ENCODE data around the gene ENGASE.

The ENGASE gene

DNA sequence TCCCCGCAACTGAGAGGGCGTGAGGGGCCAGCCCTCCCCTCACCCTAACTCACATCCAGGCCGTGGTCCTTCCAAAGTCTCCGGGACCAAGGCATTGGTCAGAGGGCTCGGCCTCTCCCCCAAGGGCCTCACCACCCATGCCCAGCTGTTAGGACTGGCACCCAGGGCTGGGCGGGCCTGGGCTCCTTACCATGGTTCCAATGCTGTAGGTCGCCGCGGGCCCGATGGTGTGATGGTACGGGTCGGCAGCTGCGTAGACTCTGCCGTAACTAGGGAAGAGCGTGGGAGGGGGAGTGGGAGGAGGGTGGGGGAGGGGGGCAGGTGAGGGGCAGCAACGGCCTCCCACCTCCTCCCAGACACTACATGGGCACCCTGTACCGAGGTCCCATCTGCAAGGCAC, 19.6 kb downstream of the ENGASE start:
- Histone ChIP-seq H3K14ac (ENCODE audit: low read length) (no peak overlapping the region), H2BK5ac (ENCODE audit: low read depth, low read length, poor library complexity) (no peak overlapping the region), H3K18ac (ENCODE audit: low read length) (no peak overlapping the region), H4K8ac (ENCODE audit: low read depth, low read length) (no peak overlapping the region), H3K27ac (ENCODE audit: low read depth, low read length) (no peak overlapping the region), H3K9ac (ENCODE audit: low read length) (no peak overlapping the region), H3K4me1 (ENCODE audit: control insufficient read depth in 1 of 2, insufficient read depth in 2 of 2, low read length in 2 of 2) (no peaks in the 10 kb centered on the region), H3K36me3 (ENCODE audit: control insufficient read depth in 1 of 2, insufficient read depth in 2 of 2, low read length in 2 of 2) (no peaks in the 10 kb centered on the region), H4K12ac (ENCODE audit: low read depth, low read length) (no peak overlapping the region), H3K4ac (ENCODE audit: low read depth, low read length) (no peak overlapping the region), H2BK12ac (ENCODE audit: low read length) (no peak overlapping the region), H4K91ac (ENCODE audit: low read depth, low read length) (no peak overlapping the region), H2AFZ (ENCODE audit: insufficient read depth, low read length, poor library complexity) (no peak overlapping the region), H3K23ac (ENCODE audit: low read length) (no peak overlapping the region), H3K79me2 (ENCODE audit: control insufficient read depth, insufficient read depth, low read length, poor library complexity) (no peaks in the 10 kb centered on the region), H3K27me3 (ENCODE audit: insufficient read depth, low read length) (peaks cover 3% of the 10 kb centered on the region), H3K9me3 (ENCODE audit: insufficient read depth, low read depth, low read length) (no peaks in the 10 kb centered on the region), H2AK5ac (ENCODE audit: low read length) (no peak overlapping the region), H3K79me1 (ENCODE audit: low read length) (no peaks in the 10 kb centered on the region), H3K4me3 (ENCODE audit: low read depth, low read length) (no peak overlapping the region), H3K4me2 (ENCODE audit: low read length) (no peak overlapping the region), H2BK120ac (ENCODE audit: insufficient read depth, low read length, poor library complexity) (no peak overlapping the region)
- no CpG with 5 or more reads among the region's 17 CpGs for WGBS (ENCODE audit: extremely low coverage, insufficient coverage, insufficient read length)
- DNase-seq, result no peak

DNA sequence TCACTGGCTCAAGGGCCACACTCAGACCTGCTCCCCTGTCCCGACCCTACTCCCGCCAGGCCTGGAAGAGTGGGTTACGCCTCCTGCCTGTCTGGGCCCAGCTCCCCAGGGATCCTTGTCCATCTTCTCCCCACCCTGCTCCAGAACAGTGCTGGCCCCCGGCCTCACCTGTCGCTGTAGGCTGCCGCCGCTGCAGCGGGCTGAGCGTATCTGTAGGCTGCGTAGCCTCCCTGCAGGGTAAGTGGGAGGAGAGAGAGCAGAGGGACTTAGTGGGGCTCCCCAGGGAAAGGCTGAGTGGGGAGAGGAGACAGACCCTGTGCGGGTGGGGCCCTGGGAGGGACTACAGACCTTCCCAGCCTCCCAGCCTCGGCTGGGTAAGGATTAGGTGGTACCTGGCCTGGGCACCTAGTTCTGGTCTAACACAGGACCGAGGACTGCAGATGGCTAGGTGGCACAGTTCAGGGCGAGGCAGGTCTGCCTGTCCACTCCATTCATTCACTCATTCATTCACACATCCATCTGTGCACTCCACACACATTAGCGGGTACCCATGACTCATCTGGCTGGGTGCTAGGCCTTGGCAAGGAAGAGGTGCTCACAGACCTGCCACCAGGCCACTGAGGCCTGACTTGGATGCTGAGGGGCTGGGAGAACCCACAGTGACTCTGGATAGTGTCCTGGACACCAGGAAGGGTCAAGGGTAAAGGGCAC, 20.9 kb downstream of the ENGASE start:
- H3K18ac ChIP-seq (ENCODE audit: low read length), result no peak overlapping the region
- no peak overlapping the region for H3K14ac ChIP-seq (ENCODE audit: low read length)
- no peak overlapping the region for H2BK12ac ChIP-seq (ENCODE audit: low read length)
- no peak for DNase-seq
- no peaks in the 10 kb centered on the region for H3K4me1 ChIP-seq (ENCODE audit: control insufficient read depth in 1 of 2, insufficient read depth in 2 of 2, low read length in 2 of 2)
- H2AFZ ChIP-seq (ENCODE audit: insufficient read depth, low read length, poor library complexity), result no peak overlapping the region
- no peaks in the 10 kb centered on the region for H3K79me1 ChIP-seq (ENCODE audit: low read length)
- no peak overlapping the region for H4K12ac ChIP-seq (ENCODE audit: low read depth, low read length)
- H3K27ac ChIP-seq (ENCODE audit: low read depth, low read length), result no peak overlapping the region
- no peaks in the 10 kb centered on the region for H3K36me3 ChIP-seq (ENCODE audit: control insufficient read depth in 1 of 2, insufficient read depth in 2 of 2, low read length in 2 of 2)
- no peak overlapping the region for H2BK120ac ChIP-seq (ENCODE audit: insufficient read depth, low read length, poor library complexity)
- no peak overlapping the region for H3K23ac ChIP-seq (ENCODE audit: low read length)
- no peaks in the 10 kb centered on the region for H3K79me2 ChIP-seq (ENCODE audit: control insufficient read depth, insufficient read depth, low read length, poor library complexity)
- no peak overlapping the region for H2BK5ac ChIP-seq (ENCODE audit: low read depth, low read length, poor library complexity)
- H2AK5ac ChIP-seq (ENCODE audit: low read length), result no peak overlapping the region
- H3K9ac ChIP-seq (ENCODE audit: low read length), result no peak overlapping the region
- H3K4me2 ChIP-seq (ENCODE audit: low read length), result no peak overlapping the region
- no peaks in the 10 kb centered on the region for H3K9me3 ChIP-seq (ENCODE audit: insufficient read depth, low read depth, low read length)
- H3K4ac ChIP-seq (ENCODE audit: low read depth, low read length), result no peak overlapping the region
- no peak overlapping the region for H3K4me3 ChIP-seq (ENCODE audit: low read depth, low read length)
- no peak overlapping the region for H4K8ac ChIP-seq (ENCODE audit: low read depth, low read length)
- no CpG with 5 or more reads among the region's 15 CpGs for WGBS (ENCODE audit: extremely low coverage, insufficient coverage, insufficient read length)
- H4K91ac ChIP-seq (ENCODE audit: low read depth, low read length), result no peak overlapping the region
- peaks cover 3% of the 10 kb centered on the region for H3K27me3 ChIP-seq (ENCODE audit: insufficient read depth, low read length)

- no peak overlapping the region for H4K12ac ChIP-seq (ENCODE audit: low read depth, low read length)
- no peaks in the 10 kb centered on the region for H3K79me2 ChIP-seq (ENCODE audit: control insufficient read depth, insufficient read depth, low read length, poor library complexity)
- H3K79me1 ChIP-seq (ENCODE audit: low read length), result no peaks in the 10 kb centered on the region
- no peak overlapping the region for H4K8ac ChIP-seq (ENCODE audit: low read depth, low read length)
- no peak overlapping the region for H2BK12ac ChIP-seq (ENCODE audit: low read length)
- no peak overlapping the region for H2BK5ac ChIP-seq (ENCODE audit: low read depth, low read length, poor library complexity)
- H3K36me3 ChIP-seq (ENCODE audit: control insufficient read depth in 1 of 2, insufficient read depth in 2 of 2, low read length in 2 of 2), result no peaks in the 10 kb centered on the region
- H3K4me2 ChIP-seq (ENCODE audit: low read length), result no peak overlapping the region
- DNase-seq, result no peak
- H2AFZ ChIP-seq (ENCODE audit: insufficient read depth, low read length, poor library complexity), result no peak overlapping the region
- H3K4me3 ChIP-seq (ENCODE audit: low read depth, low read length), result no peak overlapping the region
- no peak overlapping the region for H2AK5ac ChIP-seq (ENCODE audit: low read length)
- no peak overlapping the region for H3K14ac ChIP-seq (ENCODE audit: low read length)
- H4K91ac ChIP-seq (ENCODE audit: low read depth, low read length), result no peak overlapping the region
- H3K23ac ChIP-seq (ENCODE audit: low read length), result no peak overlapping the region
- no peaks in the 10 kb centered on the region for H3K4me1 ChIP-seq (ENCODE audit: control insufficient read depth in 1 of 2, insufficient read depth in 2 of 2, low read length in 2 of 2)
- H3K18ac ChIP-seq (ENCODE audit: low read length), result no peak overlapping the region
- H3K27ac ChIP-seq (ENCODE audit: low read depth, low read length), result no peak overlapping the region
- no peaks in the 10 kb centered on the region for H3K9me3 ChIP-seq (ENCODE audit: insufficient read depth, low read depth, low read length)
- H3K27me3 ChIP-seq (ENCODE audit: insufficient read depth, low read length), result peaks cover 3% of the 10 kb centered on the region
- H3K4ac ChIP-seq (ENCODE audit: low read depth, low read length), result no peak overlapping the region
- no peak overlapping the region for H2BK120ac ChIP-seq (ENCODE audit: insufficient read depth, low read length, poor library complexity)
- no peak overlapping the region for H3K9ac ChIP-seq (ENCODE audit: low read length)
- no CpG with 5 or more reads among the region's 16 CpGs for WGBS (ENCODE audit: extremely low coverage, insufficient coverage, insufficient read length)
Measured at GRCh38 chr17:79096477-79096876, 21.9 kb downstream of the ENGASE start.

DNA sequence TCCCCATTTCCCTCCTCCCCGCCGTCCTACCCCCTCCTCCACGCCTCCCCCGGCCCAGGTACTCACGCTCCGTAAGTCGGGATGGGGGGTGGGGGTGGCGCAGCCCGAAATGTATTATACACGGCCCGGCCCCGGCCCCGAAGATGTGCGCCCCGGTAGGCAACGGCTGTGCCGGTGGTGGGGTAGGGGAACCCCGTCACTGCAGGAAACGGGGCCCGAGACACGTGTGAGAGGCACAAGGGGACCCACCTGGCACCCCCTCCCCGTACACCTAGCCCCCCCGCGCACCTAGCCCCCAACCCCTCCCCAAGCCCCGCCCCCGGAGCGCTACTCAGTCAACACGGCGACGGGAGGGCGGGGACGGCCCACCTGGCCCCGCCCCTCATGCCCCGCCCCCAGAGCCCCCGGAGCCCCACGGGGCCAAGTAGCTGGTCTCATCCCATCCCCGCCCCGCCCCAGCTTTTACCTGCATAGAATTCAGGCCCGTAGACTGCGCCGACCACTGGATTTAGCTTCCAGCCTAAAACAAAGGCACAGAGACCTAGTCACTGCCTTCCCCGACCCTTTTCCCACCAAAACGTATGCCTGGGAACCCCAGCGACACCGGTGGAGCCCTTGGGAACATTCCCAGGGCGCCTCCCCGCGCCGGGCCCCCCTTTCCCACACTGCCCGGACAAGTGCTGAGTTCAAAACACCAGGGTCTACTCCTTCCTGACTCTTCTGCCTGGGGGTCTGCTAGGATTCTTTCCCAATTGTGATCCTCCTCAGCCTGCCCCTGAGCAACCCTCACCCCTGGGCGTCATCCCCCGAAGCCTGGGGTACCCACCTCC, 22.8 kb downstream of the ENGASE start:
- no peaks in the 10 kb centered on the region for H3K79me2 ChIP-seq (ENCODE audit: control insufficient read depth, insufficient read depth, low read length, poor library complexity)

More for the DNA sequence above, 22.8 kb downstream of the ENGASE start:
- H3K14ac ChIP-seq (ENCODE audit: low read length), result no peak overlapping the region
- H2AFZ ChIP-seq (ENCODE audit: insufficient read depth, low read length, poor library complexity), result no peak overlapping the region
- no peak overlapping the region for H3K23ac ChIP-seq (ENCODE audit: low read length)
- H3K27me3 ChIP-seq (ENCODE audit: insufficient read depth, low read length), result peaks cover 3% of the 10 kb centered on the region
- H3K9me3 ChIP-seq (ENCODE audit: insufficient read depth, low read depth, low read length), result no peaks in the 10 kb centered on the region
- H4K91ac ChIP-seq (ENCODE audit: low read depth, low read length), result no peak overlapping the region
- no peak overlapping the region for H3K27ac ChIP-seq (ENCODE audit: low read depth, low read length)
- H3K4me3 ChIP-seq (ENCODE audit: low read depth, low read length), result no peak overlapping the region
- no CpG with 5 or more reads among the region's 52 CpGs for WGBS (ENCODE audit: extremely low coverage, insufficient coverage, insufficient read length)
- no peak overlapping the region for H3K4me2 ChIP-seq (ENCODE audit: low read length)
- H3K9ac ChIP-seq (ENCODE audit: low read length), result no peak overlapping the region
- H4K12ac ChIP-seq (ENCODE audit: low read depth, low read length), result no peak overlapping the region
- H2AK5ac ChIP-seq (ENCODE audit: low read length), result no peak overlapping the region
- no peak overlapping the region for H4K8ac ChIP-seq (ENCODE audit: low read depth, low read length)
- no peak for DNase-seq
- no peaks in the 10 kb centered on the region for H3K79me1 ChIP-seq (ENCODE audit: low read length)
- H3K4ac ChIP-seq (ENCODE audit: low read depth, low read length), result no peak overlapping the region
- no peaks in the 10 kb centered on the region for H3K4me1 ChIP-seq (ENCODE audit: control insufficient read depth in 1 of 2, insufficient read depth in 2 of 2, low read length in 2 of 2)
- no peak overlapping the region for H2BK12ac ChIP-seq (ENCODE audit: low read length)
- no peaks in the 10 kb centered on the region for H3K36me3 ChIP-seq (ENCODE audit: control insufficient read depth in 1 of 2, insufficient read depth in 2 of 2, low read length in 2 of 2)
- H2BK5ac ChIP-seq (ENCODE audit: low read depth, low read length, poor library complexity), result no peak overlapping the region
- no peak overlapping the region for H2BK120ac ChIP-seq (ENCODE audit: insufficient read depth, low read length, poor library complexity)
- no peak overlapping the region for H3K18ac ChIP-seq (ENCODE audit: low read length)
